H9 (cell line): ENCODE measurements around the gene IQCM. TPM values are rescaled to one million over a fixed set of nuclear protein-coding genes. Genes with fewer than 3 reads are reported as not detected.

ENCODE experiments used
- DNase-seq: peaks from one replicate; pipeline ENCODE4 v3.0.0-alpha.2; 2017
- H2AFZ ChIP-seq: one replicate; pipeline ENCODE4 v1.6.1; 2013; ENCODE audit warnings: mild to moderate bottlenecking, low read length, control low read depth, moderate library complexity
- H2AK5ac ChIP-seq: 2 replicates; pipeline ENCODE4 v1.6.1; 2013; ENCODE audit warnings: low read length, control low read depth, mixed read lengths; ENCODE audit not compliant: insufficient read length
- H2BK120ac ChIP-seq: one replicate; pipeline ENCODE4 v1.6.1; 2013; ENCODE audit warnings: low read depth, mild to moderate bottlenecking, low read length, control low read depth, inconsistent platforms; ENCODE audit not compliant: poor library complexity, severe bottlenecking
- H2BK12ac ChIP-seq: 2 replicates; pipeline ENCODE4 v1.6.1; 2013; ENCODE audit warnings: low read length, control low read depth, mixed read lengths, low read depth; ENCODE audit not compliant: insufficient read length
- H2BK15ac ChIP-seq: 2 replicates; pipeline ENCODE4 v1.6.1; 2013; ENCODE audit warnings: low read depth, low read length, control low read depth
- H2BK20ac ChIP-seq: one replicate; pipeline ENCODE4 v1.6.1; 2013; ENCODE audit warnings: low read depth, mild to moderate bottlenecking, low read length, control low read depth, inconsistent platforms; ENCODE audit not compliant: poor library complexity, severe bottlenecking
- H2BK5ac ChIP-seq: 2 replicates; pipeline ENCODE4 v1.6.1; 2013; ENCODE audit warnings: low read length, control low read depth, mixed read lengths; ENCODE audit not compliant: insufficient read length
- H3K14ac ChIP-seq: 2 replicates; pipeline ENCODE4 v1.6.1; 2013; ENCODE audit warnings: low read length, control low read depth; ENCODE audit not compliant: insufficient read depth
- H3K18ac ChIP-seq: 2 replicates; pipeline ENCODE4 v1.6.1; 2013; ENCODE audit warnings: low read depth, mild to moderate bottlenecking, mixed read lengths, low read length, control low read depth; ENCODE audit not compliant: insufficient read length
- H3K23ac ChIP-seq: 2 replicates; pipeline ENCODE4 v1.6.1; 2013; ENCODE audit warnings: low read length, control low read depth, mixed read lengths, low read depth; ENCODE audit not compliant: insufficient read length
- H3K23me2 ChIP-seq: 2 replicates; pipeline ENCODE4 v1.6.1; 2013; ENCODE audit warnings: low read depth, mild to moderate bottlenecking, mixed read lengths, low read length, control low read depth; ENCODE audit not compliant: insufficient read length, poor library complexity, severe bottlenecking
- H3K27ac ChIP-seq: 2 replicates; pipeline ENCODE4 v1.5.1; 2013; ENCODE audit warnings: low read length, control low read depth, mixed read lengths, low read depth; ENCODE audit not compliant: insufficient read length
- H3K27me3 ChIP-seq: 2 replicates; pipeline ENCODE4 v1.6.1; 2013; ENCODE audit warnings: low read length, control low read depth, inconsistent platforms; ENCODE audit not compliant: insufficient read depth
- H3K4ac ChIP-seq: 2 replicates; pipeline ENCODE4 v1.6.1; 2013; ENCODE audit warnings: low read depth, mild to moderate bottlenecking, control low read depth, inconsistent platforms, low read length, moderate library complexity
- H3K4me1 ChIP-seq: 2 replicates; pipeline ENCODE4 v1.6.1; 2013; ENCODE audit warnings: low read length, control low read depth, inconsistent platforms; ENCODE audit not compliant: insufficient read depth
- H3K4me2 ChIP-seq: 2 replicates; pipeline ENCODE4 v1.6.1; 2013; ENCODE audit warnings: low read length, control low read depth, mixed read lengths; ENCODE audit not compliant: insufficient read length, insufficient read depth
- H3K56ac ChIP-seq: 2 replicates; pipeline ENCODE4 v1.6.1; 2013; ENCODE audit warnings: low read depth, mild to moderate bottlenecking, mixed read lengths, low read length, control low read depth; ENCODE audit not compliant: insufficient read length
- H3K79me1 ChIP-seq: 2 replicates; pipeline ENCODE4 v1.6.1; 2013; ENCODE audit warnings: low read depth, mild to moderate bottlenecking, moderate library complexity, low read length, control low read depth, inconsistent platforms; ENCODE audit not compliant: insufficient read depth, poor library complexity, severe bottlenecking
- H3K79me2 ChIP-seq: 2 replicates; pipeline ENCODE4 v1.6.1; 2013; ENCODE audit warnings: low read length, control low read depth, inconsistent platforms; ENCODE audit not compliant: insufficient read depth
- H3K9ac ChIP-seq: 2 replicates; pipeline ENCODE4 v1.6.1; 2013; ENCODE audit warnings: low read length, control low read depth, mixed read lengths; ENCODE audit not compliant: insufficient read length; ENCODE audit errors: extremely low read depth
- H3K9me3 ChIP-seq: one replicate; pipeline ENCODE4 v1.6.1; 2013; ENCODE audit warnings: low read depth, low read length, inconsistent platforms; ENCODE audit not compliant: control insufficient read depth
- H3T11ph ChIP-seq: one replicate; pipeline ENCODE4 v1.6.1; 2013; ENCODE audit warnings: mild to moderate bottlenecking, low read length, control low read depth, inconsistent platforms
- H4K20me1 ChIP-seq: one replicate; pipeline ENCODE4 v1.6.1; 2013; ENCODE audit not compliant: control insufficient read depth, insufficient read length, insufficient read depth
- H4K5ac ChIP-seq: 2 replicates; pipeline ENCODE4 v1.6.1; 2013; ENCODE audit warnings: low read depth, mild to moderate bottlenecking, mixed read lengths, low read length, control low read depth; ENCODE audit not compliant: insufficient read length
- H4K8ac ChIP-seq: replicated peaks from 2 replicates; pipeline ENCODE4 v1.6.1; 2013; ENCODE audit warnings: low read length, control low read depth, mixed read lengths, low read depth; ENCODE audit not compliant: insufficient read length
- H4K91ac ChIP-seq: 2 replicates; pipeline ENCODE4 v1.6.1; 2013; ENCODE audit warnings: low read depth, mild to moderate bottlenecking, moderate library complexity, mixed read lengths, low read length, control low read depth; ENCODE audit not compliant: insufficient read length
- H3K27ac Mint-ChIP-seq, 3 experiments: 2 replicates in 2 of 3; 3 replicates in 1 of 3; pipeline ENCODE4 v1.8.0; 2020 to 2021; ENCODE audit warnings: mixed read lengths in 3 of 3, mild to moderate bottlenecking in 1 of 3, moderate library complexity in 1 of 3
- H3K27me3 Mint-ChIP-seq: 2 replicates; pipeline ENCODE4 v1.8.0; 2021; ENCODE audit warnings: low read depth, mild to moderate bottlenecking, moderate library complexity, mixed read lengths
- H3K36me3 Mint-ChIP-seq, 3 experiments: 2 replicates in 2 of 3; 3 replicates in 1 of 3; pipeline ENCODE4 v1.8.0; 2020 to 2021; ENCODE audit warnings: low read depth in 3 of 3, mixed read lengths in 3 of 3; ENCODE audit not compliant: insufficient read depth in 1 of 3
- H3K4me1 Mint-ChIP-seq, 2 experiments: 2 replicates each; pipeline ENCODE4 v1.8.0; 2020; ENCODE audit warnings: mixed read lengths in 2 of 2
- H3K4me3 Mint-ChIP-seq, 2 experiments: 2 replicates in 1 of 2; 3 replicates in 1 of 2; pipeline ENCODE4 v1.8.0; 2020 to 2021; ENCODE audit warnings: mild to moderate bottlenecking in 2 of 2, mixed read lengths in 2 of 2, moderate library complexity in 1 of 2
- H3K9me3 Mint-ChIP-seq, 2 experiments: 2 replicates in 1 of 2; 3 replicates in 1 of 2; pipeline ENCODE4 v1.8.0; 2020; ENCODE audit warnings: mild to moderate bottlenecking in 2 of 2, mixed read lengths in 2 of 2, moderate library complexity in 1 of 2
- CTCF ChIP-seq: fragments of 200-600 bp; sonication (generic); conservative IDR thresholded peaks from 3 replicates; pipeline ENCODE4 v1.8.0; 2021; ENCODE audit warnings: antibody characterized with exemption, mild to moderate bottlenecking
- WGBS: extraction: QIAGEN DNeasy Blood & Tissue Kit; methylation state at CpG from one replicate; pipeline ENCODE4 v1.1.7; 2013; ENCODE audit warnings: missing lambda C conversion rate, low lambda C conversion rate, mixed read lengths; ENCODE audit not compliant: insufficient read length; ENCODE audit errors: extremely low coverage; 5-methylcytosine and 5-hydroxymethylcytosine counted together
- total RNA-seq: library from RNA; stranded (reverse); gene quantifications from 2 replicates; pipeline ENCODE4 v1.2.1, GENCODE V29; 2021

Gene IQCM
- total RNA-seq, 1 experiment from 2014 or later, result 0.15 TPM

DNA sequence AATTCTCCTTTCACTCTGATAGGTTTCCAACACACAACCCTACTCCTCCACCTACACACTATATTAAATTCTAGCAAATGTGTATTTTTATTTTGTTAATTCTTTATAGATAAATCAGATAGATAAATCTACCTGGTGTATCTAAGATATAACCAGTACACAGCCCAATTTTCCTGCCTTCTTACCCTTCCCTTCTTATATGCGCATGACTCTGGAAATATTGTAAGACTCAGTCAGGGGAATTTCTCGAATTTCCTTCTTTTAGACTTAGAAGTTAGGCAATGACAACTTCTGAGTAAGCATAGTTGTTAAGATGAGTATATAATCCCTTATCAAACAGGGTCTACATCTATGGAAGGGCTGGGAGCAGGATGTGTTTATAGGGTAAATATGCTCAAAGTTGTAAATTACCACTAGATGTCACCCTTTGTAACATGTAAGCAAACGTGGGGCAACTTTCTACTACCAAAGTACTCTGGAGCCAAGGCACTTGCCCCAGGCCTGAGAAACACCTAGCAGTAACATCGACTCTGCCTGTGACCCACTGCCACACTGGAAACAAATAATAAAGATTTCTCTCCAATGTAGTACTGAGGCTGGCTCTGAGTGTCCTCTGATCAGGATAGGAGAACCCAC, 444.7 kb downstream of the IQCM start:
- H3K27ac ChIP-seq, result no peak overlapping the region
- H3K4ac ChIP-seq, result no peak overlapping the region
- Mint-ChIP-seq H3K27me3 (no peaks in the 10 kb centered on the region), H3K4me3 (no peak overlapping the region), H3K9me3 (no peaks in the 10 kb centered on the region), H3K27ac (no peak overlapping the region), H3K4me1 (no peaks in the 10 kb centered on the region), H3K36me3 (no peaks in the 10 kb centered on the region)
- no CpG with 5 or more reads among the region's 4 CpGs for WGBS
- no peak overlapping the region for H3K56ac ChIP-seq
- H2BK120ac ChIP-seq, result no peak overlapping the region
- H4K5ac ChIP-seq, result no peak overlapping the region
- H2BK5ac ChIP-seq, result no peak overlapping the region
- H3K23me2 ChIP-seq, result no peaks in the 10 kb centered on the region
- DNase-seq, result peak; percentile 42
- H4K91ac ChIP-seq, result no peak overlapping the region
- no peak overlapping the region for H2AK5ac ChIP-seq
- H3K4me1 ChIP-seq, result no peaks in the 10 kb centered on the region
- no peak overlapping the region for H3K14ac ChIP-seq
- no peak overlapping the region for H2BK15ac ChIP-seq
- no peak overlapping the region for H3K9ac ChIP-seq
- no peaks in the 10 kb centered on the region for H3K9me3 ChIP-seq
- no peak overlapping the region for H2BK20ac ChIP-seq
- H2BK12ac ChIP-seq, result no peak overlapping the region
- no peaks in the 10 kb centered on the region for H3K79me2 ChIP-seq
- H3T11ph ChIP-seq, result no peak overlapping the region
- no peaks in the 10 kb centered on the region for H3K79me1 ChIP-seq
- no peaks in the 10 kb centered on the region for H3K27me3 ChIP-seq
- H3K18ac ChIP-seq, result no peak overlapping the region
- TF ChIP-seq CTCF, result peak; percentile 71
- no peak overlapping the region for H3K23ac ChIP-seq
- H4K8ac ChIP-seq, result no peak overlapping the region
- no peaks in the 10 kb centered on the region for H4K20me1 ChIP-seq
- H2AFZ ChIP-seq, result no peak overlapping the region
- H3K4me2 ChIP-seq, result no peak overlapping the region
